Measurements from ENCODE around the gene CPEB2. TPM values are rescaled to one million over a fixed set of nuclear protein-coding genes. Genes with fewer than 3 reads are reported as not detected.

The CPEB2 gene
- total RNA-seq, 4 donors from 2014 or later, result 12.5 to 24.3 (median 16.4) TPM

GRCh38 chr4:15043226-15043625 lies 40.9 kb downstream of the CPEB2 start:
- DNase-seq, result no peak
- no peak overlapping the region for H3K27ac ChIP-seq
- no peaks in the 10 kb centered on the region for H3K9me3 ChIP-seq
- H3K27me3 ChIP-seq, result no peaks in the 10 kb centered on the region
- no peaks in the 10 kb centered on the region for H3K36me3 ChIP-seq
- H3K4me1 ChIP-seq, result peaks cover 0 to 15% of the 10 kb centered on the region in 2 donors
- intact Hi-C loops (cut with DNase I), result no loop called here
- TF ChIP-seq, protein P1, sequence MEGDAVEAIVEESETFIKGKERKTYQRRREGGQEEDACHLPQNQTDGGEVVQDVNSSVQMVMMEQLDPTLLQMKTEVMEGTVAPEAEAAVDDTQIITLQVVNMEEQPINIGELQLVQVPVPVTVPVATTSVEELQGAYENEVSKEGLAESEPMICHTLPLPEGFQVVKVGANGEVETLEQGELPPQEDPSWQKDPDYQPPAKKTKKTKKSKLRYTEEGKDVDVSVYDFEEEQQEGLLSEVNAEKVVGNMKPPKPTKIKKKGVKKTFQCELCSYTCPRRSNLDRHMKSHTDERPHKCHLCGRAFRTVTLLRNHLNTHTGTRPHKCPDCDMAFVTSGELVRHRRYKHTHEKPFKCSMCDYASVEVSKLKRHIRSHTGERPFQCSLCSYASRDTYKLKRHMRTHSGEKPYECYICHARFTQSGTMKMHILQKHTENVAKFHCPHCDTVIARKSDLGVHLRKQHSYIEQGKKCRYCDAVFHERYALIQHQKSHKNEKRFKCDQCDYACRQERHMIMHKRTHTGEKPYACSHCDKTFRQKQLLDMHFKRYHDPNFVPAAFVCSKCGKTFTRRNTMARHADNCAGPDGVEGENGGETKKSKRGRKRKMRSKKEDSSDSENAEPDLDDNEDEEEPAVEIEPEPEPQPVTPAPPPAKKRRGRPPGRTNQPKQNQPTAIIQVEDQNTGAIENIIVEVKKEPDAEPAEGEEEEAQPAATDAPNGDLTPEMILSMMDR (IDR thresholded peaks at IDR 0.05), result no peak
- TF ChIP-seq POLR2A (IDR thresholded peaks at IDR 0.05), result no peak
- WGBS, 2 donors, result 82 to 88% methylated on average over 3 of the region's 3 CpGs
- no peak overlapping the region for H3K4me3 ChIP-seq (replicated peaks in 1 of 3)

DNA sequence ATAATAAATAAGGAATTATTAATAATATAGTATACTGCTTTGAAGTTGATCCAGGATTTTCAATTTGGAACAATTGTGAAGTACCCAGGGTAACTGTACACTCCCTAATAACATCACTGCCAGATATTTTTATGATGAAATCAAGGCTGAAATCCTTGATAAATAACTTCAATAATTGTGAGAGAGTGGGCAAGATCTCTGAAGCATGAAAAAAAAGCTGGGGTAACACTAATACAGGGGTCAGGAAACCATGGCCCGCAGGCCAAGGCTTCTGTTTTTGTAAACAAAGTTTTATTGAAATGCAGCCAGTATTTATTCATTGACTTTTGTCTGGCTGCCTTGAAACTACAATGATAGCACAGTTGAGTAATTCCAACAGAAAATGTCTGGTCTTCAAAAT lies 41.6 kb downstream of the CPEB2 start:
- 36 to 45% methylated on average over 1 of the region's 1 CpG for WGBS, 2 donors
- TF ChIP-seq, protein P1 (IDR thresholded peaks at IDR 0.05), result no peak
- no peak for TF ChIP-seq POLR2A (IDR thresholded peaks at IDR 0.05)
- Histone ChIP-seq H3K27ac (no peak overlapping the region), H3K4me3 (replicated peaks in 1 of 3) (no peak overlapping the region), H3K9me3 (no peaks in the 10 kb centered on the region), H3K36me3 (no peaks in the 10 kb centered on the region), H3K27me3 (no peaks in the 10 kb centered on the region), H3K4me1 (peaks cover 0 to 15% of the 10 kb centered on the region in 2 donors)
- no peak for DNase-seq
- intact Hi-C loops (cut with DNase I), result no loop called here

DNA sequence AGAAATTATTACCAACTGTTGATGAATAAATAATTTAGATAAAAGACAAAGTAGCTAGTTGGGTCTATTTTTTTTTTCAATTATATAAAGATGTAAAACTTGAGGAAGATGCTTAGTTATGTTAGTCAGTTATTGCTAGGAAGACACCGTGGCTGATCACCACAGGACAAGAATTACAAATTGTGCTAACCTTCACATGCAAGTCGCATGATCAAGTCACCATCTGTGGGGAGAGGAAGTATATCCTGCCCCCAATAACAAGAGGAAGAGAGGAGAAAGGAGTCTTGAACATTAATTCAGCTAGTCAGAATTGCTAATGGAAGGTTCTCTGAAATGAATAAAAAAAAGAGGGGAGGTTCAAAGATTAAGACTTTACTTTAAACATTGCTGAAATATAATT lies 52.3 kb downstream of the CPEB2 start:
- WGBS, 2 donors, result 91 to 92% methylated on average over 2 of the region's 2 CpGs
- Histone ChIP-seq H3K9me3 (no peaks in the 10 kb centered on the region), H3K27me3 (no peaks in the 10 kb centered on the region), H3K27ac (no peak overlapping the region), H3K4me3 (replicated peaks in 1 of 3) (no peak overlapping the region), H3K4me1 (no peaks in the 10 kb centered on the region), H3K36me3 (peaks cover 13 to 22% of the 10 kb centered on the region in 2 donors)
- TF ChIP-seq, protein P1 (IDR thresholded peaks at IDR 0.05), result no peak
- TF ChIP-seq POLR2A (IDR thresholded peaks at IDR 0.05), result no peak
- intact Hi-C loops (cut with DNase I), result no loop called here
- no peak for DNase-seq

- intact Hi-C loops (cut with DNase I), result no loop called here
- 93 to 99% methylated on average over 2 of the region's 2 CpGs for WGBS, 2 donors
- Histone ChIP-seq H3K36me3 (peaks cover 16 to 23% of the 10 kb centered on the region in 2 donors), H3K4me1 (no peaks in the 10 kb centered on the region), H3K9me3 (no peaks in the 10 kb centered on the region), H3K27ac (no peak overlapping the region), H3K4me3 (replicated peaks in 1 of 3) (no peak overlapping the region), H3K27me3 (no peaks in the 10 kb centered on the region)
- DNase-seq, result no peak
- no peak for TF ChIP-seq POLR2A (IDR thresholded peaks at IDR 0.05)
- TF ChIP-seq, protein P1 (IDR thresholded peaks at IDR 0.05), result no peak
Measured at GRCh38 chr4:15060213-15060612, 57.9 kb downstream of the CPEB2 start.

GRCh38 chr4:15063341-15063740 lies 61.1 kb downstream of the CPEB2 start:
- Histone ChIP-seq H3K4me3 (replicated peaks in 1 of 3) (no peak overlapping the region), H3K27me3 (no peaks in the 10 kb centered on the region), H3K4me1 (no peaks in the 10 kb centered on the region), H3K36me3 (peaks cover 22 to 26% of the 10 kb centered on the region in 2 donors), H3K9me3 (no peaks in the 10 kb centered on the region), H3K27ac (no peak overlapping the region)
- WGBS, 2 donors, result 83 to 85% methylated on average over 6 of the region's 6 CpGs
- intact Hi-C loops (cut with DNase I), result no loop called here
- no peak for DNase-seq
- TF ChIP-seq, protein P1 (IDR thresholded peaks at IDR 0.05), result no peak
- TF ChIP-seq POLR2A (IDR thresholded peaks at IDR 0.05), result no peak

All from thyroid gland (tissue), 4 donors.